Endothelial cell of umbilical vein (primary cell): ENCODE data around the gene EMB. TPM values are rescaled to one million over a fixed set of nuclear protein-coding genes. Genes with fewer than 3 reads are reported as not detected.
"Not testable (repeated sequence)": the region's sequence is repeated elsewhere in the genome, so short reads cannot be mapped to it uniquely, and the experiment has no call there.

ENCODE experiments used
- BruUV-seq: library from RNA; stranded (reverse); fragments of 400-500 nt; replicated peaks from 2 replicates; lab custom pipeline; 2021; lab: Mats Ljungman, UMichigan
- CTCF ChIA-PET: fragments of 300-600, 350-600 bp; sonication (Branson Sonifier 250); formaldehyde crosslinking; loops from one replicate; lab custom pipeline; 2021; ENCODE audit warnings: antibody characterized with exemption, inconsistent platforms; lab: Charles Lee
- POLR2A ChIA-PET: fragments of 300-600, 350-600 bp; sonication (Branson Sonifier 250); formaldehyde crosslinking; loops from one replicate; lab custom pipeline; 2021; ENCODE audit warnings: antibody characterized with exemption, inconsistent platforms; lab: Charles Lee
- DNase-seq: peaks from one replicate; pipeline ENCODE4 v3.0.0-alpha.2; 2011; ENCODE audit warnings: low read depth, low spot score
- FAIRE-seq: peaks from 2 replicates; lab custom pipeline; 2011; peaks lifted over from hg19 to GRCh38; lab: Jason Lieb, UNC
- H2AFZ ChIP-seq: 2 replicates; pipeline ENCODE4 v1.6.0; 2012; ENCODE audit warnings: low read depth, low read length, control low read depth, inconsistent platforms
- H3K27ac ChIP-seq: 2 replicates; pipeline ENCODE4 v1.5.1; 2011; ENCODE audit warnings: low read depth, mild to moderate bottlenecking, control low read depth, low read length, moderate library complexity; ENCODE audit not compliant: insufficient read depth
- H3K27me3 ChIP-seq, 2 experiments: 2 replicates each; pipeline versions ENCODE4 v1.6.0 to v1.6.1; 2011; ENCODE audit warnings: low read length in 2 of 2, mixed read lengths in 1 of 2; ENCODE audit not compliant: control insufficient read depth in 2 of 2, insufficient read depth in 2 of 2
- H3K36me3 ChIP-seq, 2 experiments: 2 replicates in 1 of 2; 3 replicates in 1 of 2; pipeline ENCODE4 v1.5.1; 2011; ENCODE audit warnings: low read length in 2 of 2, mild to moderate bottlenecking in 1 of 2, moderate library complexity in 1 of 2; ENCODE audit not compliant: control insufficient read depth in 2 of 2, insufficient read depth in 2 of 2; ENCODE audit errors: extremely low read depth in 1 of 2
- H3K4me1 ChIP-seq: 3 replicates; pipeline ENCODE4 v1.5.1; 2011; ENCODE audit warnings: mild to moderate bottlenecking, low read length; ENCODE audit not compliant: control insufficient read depth, insufficient read depth; ENCODE audit errors: extremely low read depth
- H3K4me2 ChIP-seq: 2 replicates; pipeline ENCODE4 v1.6.1; 2011; ENCODE audit warnings: low read length, control low read depth, mixed read lengths; ENCODE audit not compliant: insufficient read depth
- H3K4me3 ChIP-seq, 3 experiments: fragments of 200-600 bp in 1 of 3; sonication (generic), shearing (Covaris generic) in 1 of 3; replicated peaks in 1 of 3; 2 replicates each; pipeline ENCODE4 v1.5.1; 2011 to 2016; ENCODE audit warnings: control low read depth in 3 of 3, low read length in 3 of 3, mild to moderate bottlenecking in 2 of 3, inconsistent platforms in 1 of 3, low read depth in 1 of 3, moderate library complexity in 1 of 3; ENCODE audit not compliant: insufficient read depth in 1 of 3
- H3K79me2 ChIP-seq: 2 replicates; pipeline ENCODE4 v1.6.0; 2012; ENCODE audit warnings: low read length, inconsistent platforms; ENCODE audit not compliant: control insufficient read depth, insufficient read depth
- H3K9ac ChIP-seq: replicated peaks from 2 replicates; pipeline ENCODE3; 2011; ENCODE audit warnings: low read length, control low read depth; ENCODE audit not compliant: insufficient read depth; ENCODE audit errors: extremely low read depth
- H3K9me1 ChIP-seq: replicated peaks from 3 replicates; pipeline ENCODE4 v1.6.0; 2011; ENCODE audit warnings: mild to moderate bottlenecking, low read length; ENCODE audit not compliant: control insufficient read depth, insufficient read depth; ENCODE audit errors: extremely low read depth
- H3K9me3 ChIP-seq: replicated peaks from 2 replicates; pipeline ENCODE4 v1.5.1; 2012; ENCODE audit warnings: low read length, inconsistent platforms; ENCODE audit not compliant: control insufficient read depth, insufficient read depth
- H4K20me1 ChIP-seq: replicated peaks from 2 replicates; pipeline ENCODE3; 2011; ENCODE audit warnings: mild to moderate bottlenecking, low read length; ENCODE audit not compliant: control insufficient read depth, insufficient read depth; ENCODE audit errors: extremely low read depth
- JUN ChIP-seq: IDR thresholded peaks from 2 replicates; pipeline ENCODE4 v1.6.1; 2011; ENCODE audit warnings: borderline replicate concordance, low read depth; ENCODE audit not compliant: insufficient read length, insufficient read depth
- MYC ChIP-seq: IDR thresholded peaks from one replicate; pipeline ENCODE4 v1.6.1; 2011; ENCODE audit warnings: mild to moderate bottlenecking, low read depth, low read length
- dilution Hi-C: fragments of 300-500 bp; cut with MboI; formaldehyde crosslinking; loops from one replicate; pipeline ENCODE4 v1.15.0; 2019; ENCODE audit warnings: low sequenced_read_pairs; ENCODE audit not compliant: extremely low pct_ligation_motif_present
- intact Hi-C: fragments of 100-400 bp; cut with micrococcal nuclease; formaldehyde crosslinking; loops from one replicate; pipeline ENCODE4 v1.10.0; 2022
- polyA plus RNA-seq, 4 experiments: library from polyadenylated mRNA; depleted of rRNA in 3 of 4; stranded (reverse) in 3 of 4; unstranded in 1 of 4; fragments of >200 nt; gene quantifications; 2 replicates each; pipeline versions ENCODE4 v1.2.1 to v1.2.3, GENCODE V29; 2011 to 2012; ENCODE audit warnings: missing spikeins in 1 of 4
- total RNA-seq: library from RNA; stranded (reverse); gene quantifications from 2 replicates; pipeline ENCODE4 v1.2.3, GENCODE V29; 2021

EMB gene
- total and polyA plus RNA-seq, 2 donors (not counting 3 experiments of a cell fraction or from before 2014, with no cell fraction given) = not detected

GRCh38 chr5:50445296-50445949 lies 4.3 kb upstream of the EMB start:
- Histone ChIP-seq H3K27me3 (no peaks in the 10 kb centered on the region), H3K4me3 (no peak overlapping the region), H3K9me3 (no peaks in the 10 kb centered on the region), H3K9ac (no peak overlapping the region), H3K27ac (no peak overlapping the region), H3K36me3 (no peaks in the 10 kb centered on the region), H3K79me2 (no peaks in the 10 kb centered on the region), H3K9me1 (no peaks in the 10 kb centered on the region), H3K4me1 (no peaks in the 10 kb centered on the region), H4K20me1 (no peaks in the 10 kb centered on the region), H2AFZ (no peak overlapping the region), H3K4me2 (no peak overlapping the region)
- CTCF ChIA-PET = no interaction called here
- DNase-seq (no peak), FAIRE-seq (no peak)
- intact Hi-C loops (no loop called here), dilution Hi-C loops (no loop called here)
- TF ChIP-seq JUN (no peak), MYC (no peak)
- no TSS peak for BruUV-seq
- POLR2A ChIA-PET = no interaction called here

- BruUV-seq, H3K4me2 ChIP-seq, H3K4me3 ChIP-seq, FAIRE-seq, H3K27ac ChIP-seq, H3K36me3 ChIP-seq, CTCF ChIA-PET, H2AFZ ChIP-seq, POLR2A ChIA-PET, H3K4me1 ChIP-seq, H3K9ac ChIP-seq, DNase-seq, H3K27me3 ChIP-seq, dilution Hi-C loops, intact Hi-C loops, H3K9me1 ChIP-seq, H3K9me3 ChIP-seq, H4K20me1 ChIP-seq, H3K79me2 ChIP-seq: not testable (repeated sequence)
Measured at GRCh38 chr5:50442559-50443539, 1.8 kb upstream of the EMB start.
